ENCODE data around the gene MN1.

GRCh38 chr22:27843441-27843840, 41.9 kb upstream of the MN1 start:
- TF ChIP-seq CTCF (IDR thresholded peaks at IDR 0.05) (no peak), POLR2AphosphoS5 (IDR thresholded peaks at IDR 0.05) (no peak)

Data from breast epithelium (tissue), 3 donors.